ENCODE data around the gene MYLK2. TPM values are rescaled to one million over a fixed set of nuclear protein-coding genes. Genes with fewer than 3 reads are reported as not detected.
"Not testable (repeated sequence)": the region's sequence is repeated elsewhere in the genome, so short reads cannot be mapped to it uniquely, and the experiment has no call there.

Gene MYLK2
- total RNA-seq, 1 experiment from 2014 or later = 1.5 TPM

DNA sequence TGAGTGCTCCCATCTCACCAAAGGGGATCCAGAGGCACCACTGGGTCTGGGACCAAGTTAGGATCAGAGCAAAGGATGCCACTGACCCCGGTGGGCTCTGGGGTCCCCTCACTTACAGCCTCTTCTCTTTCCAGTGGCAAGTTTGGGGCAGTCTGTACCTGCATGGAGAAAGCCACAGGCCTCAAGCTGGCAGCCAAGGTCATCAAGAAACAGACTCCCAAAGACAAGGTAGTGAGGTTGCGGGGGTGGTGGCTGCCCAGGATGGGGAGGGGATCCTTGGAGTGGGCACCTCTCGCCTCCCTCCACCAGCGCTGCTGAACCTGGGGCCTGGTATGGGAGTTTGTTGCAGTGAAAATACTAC is 4.9 kb downstream of the MYLK2 start:
- H3K4me3 Mint-ChIP-seq (ENCODE audit: low read depth, unreplicated experiment) = no peak overlapping the region
- no peaks in the 10 kb centered on the region for H3K27me3 Mint-ChIP-seq (ENCODE audit: unreplicated experiment)
- CTCF ChIA-PET = interaction anchor here (0.8 to 3.5 kb wide), 3 partner anchors 23 to 208 kb away, joined by 3 to 27 read pairs (median 6); no protein-coding TSS in a partner anchor
- no peak for DNase-seq
- no peaks in the 10 kb centered on the region for H3K4me1 Mint-ChIP-seq (ENCODE audit: low read depth, unreplicated experiment)
- no TSS peak for BruUV-seq (replicated peaks)
- H3K27ac Mint-ChIP-seq (ENCODE audit: unreplicated experiment) = no peak overlapping the region
- no peaks in the 10 kb centered on the region for H3K9me3 Mint-ChIP-seq (ENCODE audit: low read depth, unreplicated experiment)
- H3K36me3 Mint-ChIP-seq (ENCODE audit: insufficient read depth, unreplicated experiment) = no peaks in the 10 kb centered on the region
- TF ChIP-seq, protein P1, sequence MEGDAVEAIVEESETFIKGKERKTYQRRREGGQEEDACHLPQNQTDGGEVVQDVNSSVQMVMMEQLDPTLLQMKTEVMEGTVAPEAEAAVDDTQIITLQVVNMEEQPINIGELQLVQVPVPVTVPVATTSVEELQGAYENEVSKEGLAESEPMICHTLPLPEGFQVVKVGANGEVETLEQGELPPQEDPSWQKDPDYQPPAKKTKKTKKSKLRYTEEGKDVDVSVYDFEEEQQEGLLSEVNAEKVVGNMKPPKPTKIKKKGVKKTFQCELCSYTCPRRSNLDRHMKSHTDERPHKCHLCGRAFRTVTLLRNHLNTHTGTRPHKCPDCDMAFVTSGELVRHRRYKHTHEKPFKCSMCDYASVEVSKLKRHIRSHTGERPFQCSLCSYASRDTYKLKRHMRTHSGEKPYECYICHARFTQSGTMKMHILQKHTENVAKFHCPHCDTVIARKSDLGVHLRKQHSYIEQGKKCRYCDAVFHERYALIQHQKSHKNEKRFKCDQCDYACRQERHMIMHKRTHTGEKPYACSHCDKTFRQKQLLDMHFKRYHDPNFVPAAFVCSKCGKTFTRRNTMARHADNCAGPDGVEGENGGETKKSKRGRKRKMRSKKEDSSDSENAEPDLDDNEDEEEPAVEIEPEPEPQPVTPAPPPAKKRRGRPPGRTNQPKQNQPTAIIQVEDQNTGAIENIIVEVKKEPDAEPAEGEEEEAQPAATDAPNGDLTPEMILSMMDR (IDR thresholded peaks at IDR 0.05; ENCODE audit: unreplicated experiment) = no peak
- intact Hi-C loops (cut with micrococcal nuclease; ENCODE audit: unreplicated experiment) = no loop called here

DNA sequence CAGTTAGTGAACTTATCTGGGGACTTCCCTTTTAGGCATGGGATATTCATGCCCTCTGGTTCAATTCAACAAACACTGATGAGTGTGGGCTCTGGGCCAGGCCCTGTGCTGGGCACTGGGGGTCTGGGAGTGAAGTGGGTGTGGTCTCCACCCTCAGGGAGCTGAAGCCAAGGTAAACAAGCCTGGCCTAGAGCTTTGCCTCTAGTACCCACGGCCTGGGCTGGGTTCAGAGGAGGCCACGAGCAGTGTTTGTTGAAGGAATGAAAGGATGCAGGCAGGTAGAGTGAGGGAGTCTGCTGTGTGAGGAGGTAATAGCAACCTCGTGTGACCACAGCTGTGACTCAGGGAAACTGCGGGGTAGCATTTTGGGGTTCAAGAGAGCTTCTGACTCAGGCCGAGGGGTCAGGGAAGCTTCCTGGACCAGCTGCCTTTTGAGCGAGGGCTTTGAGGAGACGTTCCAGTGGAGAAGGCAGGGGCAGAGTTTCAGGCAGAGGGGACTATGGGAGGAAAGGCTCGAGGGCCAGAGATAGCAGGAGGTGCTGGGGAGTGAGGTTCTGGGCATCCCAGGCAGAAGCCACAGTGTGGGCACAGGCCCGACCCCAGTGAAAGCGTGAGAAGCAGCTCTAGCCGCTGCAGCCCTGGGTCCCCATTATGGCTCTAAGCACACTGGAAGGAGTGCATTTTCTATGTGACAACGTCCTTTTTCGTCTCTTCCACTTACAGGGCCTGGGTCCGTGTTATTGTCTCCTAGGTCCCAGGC is 5.6 kb downstream of the MYLK2 start:
- intact Hi-C loops (cut with micrococcal nuclease; ENCODE audit: unreplicated experiment) = no loop called here
- no TSS peak for BruUV-seq (replicated peaks)
- Mint-ChIP-seq H3K27me3 (ENCODE audit: unreplicated experiment) (no peaks in the 10 kb centered on the region), H3K9me3 (ENCODE audit: low read depth, unreplicated experiment) (no peaks in the 10 kb centered on the region), H3K4me1 (ENCODE audit: low read depth, unreplicated experiment) (no peaks in the 10 kb centered on the region), H3K36me3 (ENCODE audit: insufficient read depth, unreplicated experiment) (no peaks in the 10 kb centered on the region), H3K4me3 (ENCODE audit: low read depth, unreplicated experiment) (no peak overlapping the region), H3K27ac (ENCODE audit: unreplicated experiment) (no peak overlapping the region)
- no peak for DNase-seq
- CTCF ChIA-PET = interaction anchor here (0.8 to 3.5 kb wide), 4 partner anchors 11 to 207 kb away, joined by 3 to 27 read pairs (median 5); no protein-coding TSS in a partner anchor
- TF ChIP-seq, protein P1 (IDR thresholded peaks at IDR 0.05; ENCODE audit: unreplicated experiment) = no peak

DNA sequence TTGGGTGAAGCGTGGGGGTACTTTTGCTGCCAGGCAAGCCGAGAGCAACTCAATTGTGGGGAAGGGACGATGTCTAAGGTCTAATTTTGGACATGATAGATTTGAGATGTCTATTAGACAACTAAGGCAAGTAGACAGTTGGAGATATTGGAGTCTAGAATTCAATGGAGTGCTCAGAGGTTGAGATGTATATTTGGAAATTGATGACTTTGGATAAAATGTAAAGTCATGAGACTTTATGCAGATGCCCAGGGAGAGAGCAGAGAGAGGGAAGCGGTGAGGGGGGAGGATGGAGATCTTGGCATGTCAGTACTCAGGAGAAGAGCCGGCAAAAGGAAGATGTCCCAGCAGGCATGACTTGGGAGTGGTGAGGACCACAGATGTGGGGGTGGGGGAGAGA is 6.9 kb downstream of the MYLK2 start:
- H3K4me1 Mint-ChIP-seq (ENCODE audit: low read depth, unreplicated experiment) = no peaks in the 10 kb centered on the region
- intact Hi-C loops (cut with micrococcal nuclease; ENCODE audit: unreplicated experiment) = no loop called here
- H3K27ac Mint-ChIP-seq (ENCODE audit: unreplicated experiment) = no peak overlapping the region
- H3K36me3 Mint-ChIP-seq (ENCODE audit: insufficient read depth, unreplicated experiment) = no peaks in the 10 kb centered on the region
- CTCF ChIA-PET = interaction anchor here (1.1 kb wide), 1 partner anchor 20 kb away, joined by 3 read pairs; no protein-coding TSS in a partner anchor
- no TSS peak for BruUV-seq (replicated peaks)
- H3K4me3 Mint-ChIP-seq (ENCODE audit: low read depth, unreplicated experiment) = no peak overlapping the region
- TF ChIP-seq, protein P1 (IDR thresholded peaks at IDR 0.05; ENCODE audit: unreplicated experiment) = no peak
- H3K9me3 Mint-ChIP-seq (ENCODE audit: low read depth, unreplicated experiment) = no peaks in the 10 kb centered on the region
- no peak for DNase-seq
- no peaks in the 10 kb centered on the region for H3K27me3 Mint-ChIP-seq (ENCODE audit: unreplicated experiment)

DNA sequence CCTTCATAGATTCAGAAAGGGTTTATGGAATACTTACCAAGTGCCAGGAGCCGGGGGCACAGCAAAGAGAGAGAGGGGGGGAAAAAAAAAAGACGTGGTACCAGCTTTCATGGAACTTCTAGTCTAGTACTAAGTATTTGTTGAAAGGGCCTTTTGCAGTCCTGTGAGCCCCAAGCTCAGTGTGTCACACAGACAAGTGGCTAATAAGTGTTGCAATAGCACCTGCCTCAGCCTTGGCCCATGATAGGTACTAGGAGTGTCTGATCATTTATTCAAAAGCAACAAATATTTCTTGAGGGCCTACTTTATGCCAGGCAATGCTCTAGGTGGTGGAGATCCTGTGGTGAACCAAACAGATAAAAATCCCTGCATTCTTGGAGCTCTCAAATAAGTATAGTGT is 7.9 kb downstream of the MYLK2 start:
- TF ChIP-seq, protein P1 (IDR thresholded peaks at IDR 0.05; ENCODE audit: unreplicated experiment) = no peak
- CTCF ChIA-PET = interaction anchor here (0.7 to 1.1 kb wide), 2 partner anchors 19 to 125 kb away, joined by 3 to 4 read pairs; partner anchors contain the start of gene PDRG1
- DNase-seq = no peak
- H3K4me1 Mint-ChIP-seq (ENCODE audit: low read depth, unreplicated experiment) = no peaks in the 10 kb centered on the region
- BruUV-seq (replicated peaks) = no TSS peak
- H3K27ac Mint-ChIP-seq (ENCODE audit: unreplicated experiment) = no peak overlapping the region
- H3K27me3 Mint-ChIP-seq (ENCODE audit: unreplicated experiment) = no peaks in the 10 kb centered on the region
- H3K9me3 Mint-ChIP-seq (ENCODE audit: low read depth, unreplicated experiment) = no peaks in the 10 kb centered on the region
- H3K36me3 Mint-ChIP-seq (ENCODE audit: insufficient read depth, unreplicated experiment) = no peaks in the 10 kb centered on the region
- no peak overlapping the region for H3K4me3 Mint-ChIP-seq (ENCODE audit: low read depth, unreplicated experiment)
- intact Hi-C loops (cut with micrococcal nuclease; ENCODE audit: unreplicated experiment) = no loop called here

DNA sequence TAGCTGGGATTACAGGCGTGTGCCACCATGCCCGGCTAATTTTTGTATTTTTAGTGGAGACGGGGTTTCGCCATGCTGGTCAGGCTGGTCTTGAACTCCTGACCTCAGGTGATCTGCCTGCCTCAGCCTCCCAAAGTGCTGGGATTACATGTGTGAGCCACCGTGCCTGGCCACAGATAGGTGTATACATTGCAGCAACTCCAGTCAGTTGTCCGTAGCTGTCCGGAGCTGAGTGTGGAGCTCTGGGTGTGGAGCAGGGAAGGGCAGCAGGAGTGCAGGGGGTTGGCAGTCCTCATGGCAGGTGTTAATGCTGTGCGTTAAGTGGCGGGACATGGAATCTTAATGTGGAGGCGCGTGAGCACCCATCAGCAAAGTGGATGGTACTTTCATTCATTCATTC is 8.9 kb downstream of the MYLK2 start:
- H3K27me3 Mint-ChIP-seq (ENCODE audit: unreplicated experiment); H3K36me3 Mint-ChIP-seq (ENCODE audit: insufficient read depth, unreplicated experiment); intact Hi-C loops (cut with micrococcal nuclease; ENCODE audit: unreplicated experiment); CTCF ChIA-PET; H3K9me3 Mint-ChIP-seq (ENCODE audit: low read depth, unreplicated experiment); BruUV-seq (replicated peaks); DNase-seq; H3K27ac Mint-ChIP-seq (ENCODE audit: unreplicated experiment); H3K4me3 Mint-ChIP-seq (ENCODE audit: low read depth, unreplicated experiment); H3K4me1 Mint-ChIP-seq (ENCODE audit: low read depth, unreplicated experiment): not testable (repeated sequence)
